Measurements from ENCODE around the gene PLCB2.

Gene PLCB2

DNA sequence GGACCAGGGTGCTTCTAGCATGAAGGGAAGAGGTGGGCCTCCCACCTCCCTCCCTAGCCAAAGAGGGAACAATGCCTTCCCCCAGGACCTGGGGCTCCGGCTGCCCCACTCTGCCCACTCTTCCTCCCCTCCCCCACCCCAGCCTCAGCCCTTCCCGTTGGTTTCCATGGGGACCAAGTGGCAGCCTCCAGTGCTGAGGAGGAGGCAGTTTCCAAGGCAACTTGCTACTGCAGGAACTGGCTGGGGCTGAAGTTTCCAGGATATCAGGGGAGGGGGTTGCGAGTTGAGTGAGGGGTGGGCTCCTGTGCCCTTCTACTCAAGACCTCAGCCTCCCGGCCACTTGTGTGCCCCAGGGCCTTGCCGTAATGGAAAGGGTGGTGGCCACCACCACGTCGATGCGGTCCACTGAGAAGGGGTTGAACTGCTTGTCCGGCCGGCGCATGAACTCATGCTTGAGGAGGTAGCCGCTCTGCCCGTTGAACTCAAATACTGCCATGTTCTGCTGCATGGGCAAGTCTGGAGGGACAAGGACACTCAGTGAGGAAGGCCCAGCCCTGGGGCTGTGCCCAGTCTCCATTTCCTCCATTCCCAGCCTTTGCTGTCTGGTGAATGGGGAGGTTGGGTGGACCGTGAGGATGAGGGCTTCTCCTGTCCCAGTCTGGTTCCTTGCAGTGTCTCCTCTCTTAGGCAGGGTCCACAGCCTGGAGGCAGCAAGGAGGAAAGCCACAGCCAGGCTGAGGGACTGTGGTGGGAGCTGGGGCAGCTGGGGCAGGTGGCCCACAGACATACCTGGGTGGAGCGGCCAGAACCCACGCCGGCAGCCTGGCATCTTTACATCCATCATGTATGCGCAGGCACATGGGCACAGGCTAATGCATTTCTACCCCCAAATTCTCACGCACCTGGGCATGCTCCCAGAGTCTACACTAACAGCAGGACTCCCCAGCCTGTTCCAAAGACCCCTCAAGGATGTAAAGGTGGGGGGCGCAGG, 13.5 kb downstream of the PLCB2 start:
- peaks cover under 1% of the 10 kb centered on the region for H3K4me1 Mint-ChIP-seq (ENCODE audit: low read depth)
- no peak overlapping the region for H3K4me3 Mint-ChIP-seq
- peaks cover 22% of the 10 kb centered on the region for H3K36me3 Mint-ChIP-seq (ENCODE audit: low read depth)
- no peaks in the 10 kb centered on the region for H3K27me3 Mint-ChIP-seq (ENCODE audit: low read depth)
- no peaks in the 10 kb centered on the region for H3K9me3 Mint-ChIP-seq
- no peak overlapping the region for H3K27ac Mint-ChIP-seq

DNA sequence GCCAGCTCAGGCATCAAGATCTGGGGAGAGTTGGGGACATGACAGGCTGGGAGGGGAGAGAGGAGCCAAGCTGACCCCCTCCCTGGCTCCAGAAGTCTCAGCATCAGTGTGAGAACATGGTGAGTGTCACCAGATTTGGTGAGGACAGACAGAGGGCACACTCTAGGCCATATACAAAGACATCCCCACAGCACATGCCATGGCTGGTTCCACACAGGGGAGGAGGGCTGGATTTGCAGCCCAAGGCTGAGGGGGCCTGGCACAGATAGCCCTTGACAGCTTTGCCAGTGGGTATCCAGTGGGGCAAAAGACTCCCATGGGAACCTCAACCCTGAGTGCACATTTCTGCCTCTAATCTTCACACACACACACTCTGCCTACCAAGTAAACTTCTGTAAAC, 14.7 kb downstream of the PLCB2 start:
- Mint-ChIP-seq H3K4me3 (no peak overlapping the region), H3K4me1 (ENCODE audit: low read depth) (no peaks in the 10 kb centered on the region), H3K9me3 (no peaks in the 10 kb centered on the region), H3K27me3 (ENCODE audit: low read depth) (no peaks in the 10 kb centered on the region), H3K27ac (no peak overlapping the region), H3K36me3 (ENCODE audit: low read depth) (peaks cover 16% of the 10 kb centered on the region)

- Mint-ChIP-seq H3K4me1 (ENCODE audit: low read depth) (no peaks in the 10 kb centered on the region), H3K4me3 (no peak overlapping the region), H3K36me3 (ENCODE audit: low read depth) (peaks cover 12% of the 10 kb centered on the region), H3K27me3 (ENCODE audit: low read depth) (no peaks in the 10 kb centered on the region), H3K9me3 (no peaks in the 10 kb centered on the region), H3K27ac (no peak overlapping the region)
Observed at GRCh38 chr15:40292246-40292645, 15.5 kb downstream of the PLCB2 start.

DNA sequence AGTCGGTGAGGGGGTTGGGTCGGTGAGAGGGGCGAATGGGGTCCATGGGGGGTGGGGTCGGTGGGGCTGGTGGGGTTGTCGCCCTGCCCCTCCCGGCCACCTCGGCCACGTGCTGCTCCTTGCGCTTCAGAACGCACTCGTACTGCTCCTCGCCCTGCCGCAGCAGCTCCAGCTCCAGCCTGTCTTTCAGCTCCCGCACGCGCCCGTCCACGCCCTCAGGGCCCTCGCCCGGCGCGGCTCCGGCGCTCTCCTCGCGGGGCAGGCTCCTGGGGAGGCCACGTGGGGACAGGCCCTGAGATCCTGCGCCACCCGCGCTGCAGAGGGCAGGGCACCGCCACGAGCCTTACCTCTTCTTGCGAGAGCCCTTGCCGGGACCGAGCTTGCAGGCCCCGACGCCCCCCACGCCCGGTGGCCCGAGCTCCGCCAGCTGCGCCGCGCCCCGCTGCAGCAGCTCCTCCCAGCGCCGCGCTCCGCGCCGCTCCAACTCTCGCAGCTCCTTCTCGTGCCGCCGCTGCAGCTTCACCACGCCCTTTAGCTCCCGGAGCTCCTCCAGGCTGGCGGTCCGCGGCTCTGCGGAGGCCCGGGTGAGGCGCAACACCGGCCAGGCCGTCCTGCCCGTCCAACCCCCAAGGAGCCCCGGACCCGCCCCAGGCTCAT, 16.7 kb downstream of the PLCB2 start:
- H3K9me3 Mint-ChIP-seq: no peaks in the 10 kb centered on the region
- no peaks in the 10 kb centered on the region for H3K27me3 Mint-ChIP-seq (ENCODE audit: low read depth)
- no peak overlapping the region for H3K4me3 Mint-ChIP-seq
- H3K36me3 Mint-ChIP-seq (ENCODE audit: low read depth): peaks cover 12% of the 10 kb centered on the region
- H3K27ac Mint-ChIP-seq: no peak overlapping the region
- H3K4me1 Mint-ChIP-seq (ENCODE audit: low read depth): no peaks in the 10 kb centered on the region

DNA sequence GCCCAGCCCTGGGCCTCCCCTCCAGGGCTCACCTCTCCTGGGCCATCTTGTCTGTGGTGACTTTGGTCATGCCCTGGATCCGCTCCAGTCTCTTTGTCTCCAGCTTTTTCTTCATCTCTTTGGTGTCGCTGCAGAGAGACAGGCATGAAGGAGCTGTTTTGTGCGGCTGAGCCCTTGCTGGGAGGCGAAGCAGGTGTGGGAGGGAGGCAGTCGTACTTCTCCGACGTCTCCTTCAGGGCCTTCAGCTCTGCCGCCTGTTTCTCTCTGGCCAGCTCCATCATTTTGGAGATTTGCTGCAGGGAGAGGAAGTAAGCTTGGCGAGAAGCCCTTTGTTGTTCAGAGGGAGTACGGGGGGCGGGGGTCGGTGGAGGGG, 17.2 kb downstream of the PLCB2 start:
- H3K27ac Mint-ChIP-seq: no peak overlapping the region
- no peak overlapping the region for H3K4me3 Mint-ChIP-seq
- H3K27me3 Mint-ChIP-seq (ENCODE audit: low read depth): no peaks in the 10 kb centered on the region
- no peaks in the 10 kb centered on the region for H3K9me3 Mint-ChIP-seq
- H3K36me3 Mint-ChIP-seq (ENCODE audit: low read depth): peaks cover 10% of the 10 kb centered on the region
- H3K4me1 Mint-ChIP-seq (ENCODE audit: low read depth): no peaks in the 10 kb centered on the region

DNA sequence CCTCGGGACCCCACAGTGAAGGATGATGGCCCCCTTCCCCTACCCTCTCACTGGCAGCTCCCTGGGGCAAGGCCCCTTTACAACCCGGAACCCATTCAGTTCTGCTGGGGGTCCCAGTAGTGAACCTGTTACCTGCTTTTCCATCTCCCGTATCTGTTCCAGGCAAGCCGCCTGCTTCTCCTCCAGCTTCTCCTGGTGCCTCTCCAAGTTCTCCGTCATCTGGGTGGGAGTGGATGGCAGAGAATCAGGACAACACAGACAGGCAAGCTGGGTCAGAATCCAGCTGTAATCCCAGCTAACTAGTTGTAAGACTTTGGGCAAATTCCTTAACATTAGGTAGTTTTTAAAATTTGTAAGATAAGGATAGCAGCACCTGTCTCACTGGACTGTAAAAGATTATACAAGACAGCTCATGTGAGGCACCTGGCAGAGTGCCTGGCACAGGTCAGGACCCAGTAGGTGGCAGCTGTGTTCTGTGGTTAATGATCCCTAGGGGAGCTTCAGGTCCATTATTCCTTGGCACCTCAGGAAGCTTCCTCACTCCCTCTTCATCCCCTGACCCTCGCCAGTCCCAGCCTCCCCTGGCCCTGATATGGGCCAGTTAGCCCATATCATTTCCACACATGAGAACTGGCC, 18.5 kb downstream of the PLCB2 start:
- Mint-ChIP-seq H3K27me3 (ENCODE audit: low read depth) (peaks cover 6% of the 10 kb centered on the region), H3K9me3 (no peaks in the 10 kb centered on the region), H3K27ac (no peak overlapping the region), H3K36me3 (ENCODE audit: low read depth) (peaks cover 7% of the 10 kb centered on the region), H3K4me3 (no peak overlapping the region), H3K4me1 (ENCODE audit: low read depth) (no peaks in the 10 kb centered on the region)

DNA sequence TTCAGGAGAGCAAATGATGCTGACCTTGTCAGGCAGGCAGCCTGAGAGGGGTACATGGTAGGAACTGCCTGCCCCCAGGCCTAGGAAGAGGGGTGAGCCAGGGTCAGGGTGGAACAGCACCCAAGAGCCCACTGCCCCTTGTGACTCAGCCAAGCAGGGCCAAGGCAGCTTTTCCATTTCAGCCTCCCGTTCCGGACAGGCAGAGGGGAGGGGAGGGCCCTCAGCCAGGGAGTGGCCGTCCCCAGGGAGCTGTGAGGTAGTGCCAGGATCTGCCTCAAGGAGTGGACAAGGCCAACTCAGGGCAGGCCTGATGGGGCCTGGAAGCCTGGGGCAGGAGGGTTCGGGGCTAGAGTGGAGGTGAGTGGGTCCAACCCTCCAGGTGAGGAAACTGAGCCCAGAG, 19.8 kb downstream of the PLCB2 start:
- no peaks in the 10 kb centered on the region for H3K4me1 Mint-ChIP-seq (ENCODE audit: low read depth)
- H3K9me3 Mint-ChIP-seq: no peaks in the 10 kb centered on the region
- no peak overlapping the region for H3K27ac Mint-ChIP-seq
- H3K36me3 Mint-ChIP-seq (ENCODE audit: low read depth): peaks cover 5% of the 10 kb centered on the region
- H3K27me3 Mint-ChIP-seq (ENCODE audit: low read depth): peaks cover 12% of the 10 kb centered on the region
- H3K4me3 Mint-ChIP-seq: no peak overlapping the region

GRCh38 chr15:40287505-40287904, 20.2 kb downstream of the PLCB2 start:
- no peaks in the 10 kb centered on the region for H3K9me3 Mint-ChIP-seq
- peaks cover 12% of the 10 kb centered on the region for H3K27me3 Mint-ChIP-seq (ENCODE audit: low read depth)
- no peaks in the 10 kb centered on the region for H3K4me1 Mint-ChIP-seq (ENCODE audit: low read depth)
- no peak overlapping the region for H3K27ac Mint-ChIP-seq
- H3K4me3 Mint-ChIP-seq: no peak overlapping the region
- H3K36me3 Mint-ChIP-seq (ENCODE audit: low read depth): peaks cover 5% of the 10 kb centered on the region

DNA sequence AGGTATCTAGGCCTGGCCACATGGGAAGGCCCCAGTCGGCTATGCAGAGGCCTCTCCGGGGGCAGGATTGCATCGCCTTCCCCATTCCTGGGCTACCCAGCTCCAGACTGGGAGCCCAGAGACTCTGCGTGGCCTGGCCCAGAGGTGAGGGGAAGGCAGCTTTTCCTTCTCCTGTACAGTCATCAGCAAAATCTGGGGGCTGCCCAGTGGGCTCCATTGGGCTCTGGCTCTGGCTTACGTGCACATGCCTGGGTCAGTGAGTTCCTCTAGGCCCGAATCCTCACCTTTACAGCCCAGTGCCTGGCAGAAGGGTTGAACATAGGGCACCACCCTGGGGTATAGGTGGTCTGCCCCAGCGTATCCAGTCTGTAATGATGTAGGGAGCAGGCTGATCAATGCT, 20.9 kb downstream of the PLCB2 start:
- peaks cover 12% of the 10 kb centered on the region for H3K27me3 Mint-ChIP-seq (ENCODE audit: low read depth)
- H3K9me3 Mint-ChIP-seq: no peaks in the 10 kb centered on the region
- H3K4me3 Mint-ChIP-seq: no peak overlapping the region

GRCh38 chr15:40286061-40286532, 21.6 kb downstream of the PLCB2 start:
- no peak overlapping the region for H3K27ac Mint-ChIP-seq
- no peak overlapping the region for H3K4me3 Mint-ChIP-seq
- peaks cover 14% of the 10 kb centered on the region for H3K27me3 Mint-ChIP-seq (ENCODE audit: low read depth)

More for the DNA sequence above, 20.9 kb downstream of the PLCB2 start:
- H3K27ac Mint-ChIP-seq: no peak overlapping the region
- H3K36me3 Mint-ChIP-seq (ENCODE audit: low read depth): peaks cover 5% of the 10 kb centered on the region
- H3K4me1 Mint-ChIP-seq (ENCODE audit: low read depth): no peaks in the 10 kb centered on the region

DNA sequence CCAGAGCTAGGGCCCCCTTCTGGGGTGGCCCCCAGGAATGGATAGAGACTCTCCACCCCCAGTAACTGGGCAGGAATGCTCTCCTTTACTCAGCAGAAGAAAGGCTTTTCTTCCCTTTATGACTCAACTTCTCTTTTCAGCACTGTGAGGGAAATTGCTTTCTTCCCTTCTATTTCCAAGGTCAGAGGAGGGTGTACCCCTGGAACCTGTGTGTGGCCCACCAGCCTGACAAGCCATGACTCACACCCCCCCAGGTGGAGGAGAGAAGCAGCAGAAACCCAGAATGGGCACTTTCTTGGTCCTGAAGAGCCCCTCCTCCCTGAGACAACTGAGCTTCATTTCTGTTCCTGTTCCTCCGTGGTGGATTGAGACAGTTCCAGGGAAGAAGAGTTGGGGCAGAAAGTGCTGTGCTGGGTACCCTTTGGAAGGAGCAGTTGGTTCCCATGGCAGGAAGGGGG, 22.2 kb downstream of the PLCB2 start:
- peaks cover 4% of the 10 kb centered on the region for H3K36me3 Mint-ChIP-seq (ENCODE audit: low read depth)
- H3K27me3 Mint-ChIP-seq (ENCODE audit: low read depth): peaks cover 19% of the 10 kb centered on the region
- H3K4me3 Mint-ChIP-seq: no peak overlapping the region
- peaks cover 2% of the 10 kb centered on the region for H3K4me1 Mint-ChIP-seq (ENCODE audit: low read depth)
- H3K27ac Mint-ChIP-seq: no peak overlapping the region
- no peaks in the 10 kb centered on the region for H3K9me3 Mint-ChIP-seq

More at GRCh38 chr15:40286061-40286532, 21.6 kb downstream of the PLCB2 start:
- peaks cover under 1% of the 10 kb centered on the region for H3K4me1 Mint-ChIP-seq (ENCODE audit: low read depth)
- peaks cover 5% of the 10 kb centered on the region for H3K36me3 Mint-ChIP-seq (ENCODE audit: low read depth)
- H3K9me3 Mint-ChIP-seq: no peaks in the 10 kb centered on the region

DNA sequence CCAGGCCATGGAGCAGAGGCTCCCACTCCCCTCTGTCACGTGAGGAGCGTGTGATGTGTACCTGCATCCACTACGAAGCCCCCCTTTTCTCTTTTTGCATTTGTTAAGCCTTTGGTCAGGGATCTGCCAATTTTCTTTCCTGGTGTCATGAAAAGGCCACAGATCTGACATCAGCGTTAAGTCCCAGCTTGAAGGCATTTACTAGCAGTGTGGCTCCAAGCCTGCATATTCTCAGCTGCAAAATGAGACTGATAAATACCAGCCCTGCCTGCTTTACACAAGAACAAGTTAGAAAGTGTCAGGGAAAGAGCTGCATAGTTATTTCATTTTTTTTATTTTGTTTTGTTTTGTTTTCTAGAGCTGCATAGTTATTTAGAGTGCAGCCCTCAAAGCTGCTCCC, 22.6 kb downstream of the PLCB2 start:
- Mint-ChIP-seq H3K27ac (no peak overlapping the region), H3K4me3 (no peak overlapping the region), H3K4me1 (ENCODE audit: low read depth) (peaks cover 2% of the 10 kb centered on the region), H3K9me3 (no peaks in the 10 kb centered on the region), H3K36me3 (ENCODE audit: low read depth) (peaks cover 2% of the 10 kb centered on the region), H3K27me3 (ENCODE audit: low read depth) (peaks cover 24% of the 10 kb centered on the region)

GRCh38 chr15:40283615-40284300, 24.0 kb downstream of the PLCB2 start:
- Mint-ChIP-seq H3K36me3 (ENCODE audit: low read depth) (no peaks in the 10 kb centered on the region), H3K27ac (no peak overlapping the region), H3K9me3 (no peaks in the 10 kb centered on the region), H3K4me1 (ENCODE audit: low read depth) (peaks cover 5% of the 10 kb centered on the region), H3K4me3 (no peak overlapping the region), H3K27me3 (ENCODE audit: low read depth) (peaks cover 34% of the 10 kb centered on the region)

All from T-helper 1 cell treated with Interleukin-12 subunit alpha and Interleukin-12 subunit beta and Interleukin-4 antibody, amounts not matched to agents 30 μg/mL and 1 μg/mL, for 36 hours (primary cell).